Liver (tissue), 3 donors: ENCODE measurements around the gene MPPE1.

Experiments used
- JUND ChIP-seq, 2 donors: IDR thresholded peaks; 2 replicates each; pipeline ENCODE4 v1.6.1; 2016; ENCODE audit warnings: antibody characterized with exemption in 2 of 2
- TAF1 ChIP-seq: conservative IDR thresholded peaks from 2 replicates; pipeline ENCODE4 v1.6.1; 2016; ENCODE audit warnings: antibody characterized with exemption, mild to moderate bottlenecking
- TF ChIP-seq, protein P1 (sequence below): fragments of 150-350 bp; IDR thresholded peaks from 2 replicates; pipeline ENCODE4 v1.5.1; 2017; ENCODE audit warnings: improper control_type of control experiment, low read depth, low read length; ENCODE audit not compliant: missing input control
- donor health status: healthy.
- donor health status: healthy.

DNA sequence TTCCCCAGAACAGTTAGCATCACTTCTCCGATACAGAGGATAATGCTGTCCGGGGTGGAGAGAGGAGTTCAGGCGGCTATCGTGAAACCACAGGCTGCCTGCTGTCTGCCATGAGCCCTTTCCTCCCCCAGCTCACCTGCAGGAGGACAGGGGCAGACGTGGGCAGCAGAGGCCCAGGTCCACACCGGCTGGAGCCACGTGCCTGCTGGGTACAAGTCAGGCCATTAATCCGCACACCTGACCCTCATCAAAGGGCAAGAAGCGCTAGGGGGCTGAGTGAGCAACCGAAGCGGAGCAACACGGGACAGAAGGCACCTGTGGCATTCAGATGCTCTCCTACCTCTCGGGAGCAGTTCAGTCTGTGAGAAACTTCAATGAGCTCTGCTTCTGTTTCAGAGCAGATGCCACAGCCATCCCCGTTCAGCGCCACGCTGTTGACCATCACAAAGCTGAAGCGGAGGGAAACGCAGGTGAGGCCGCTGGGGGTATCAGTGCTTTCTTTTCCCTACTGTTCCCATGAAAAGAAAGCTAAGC lies 21.5 kb downstream of the MPPE1 start:
- TF ChIP-seq JUND (IDR thresholded peaks at IDR 0.05) (no peak), TAF1 (no peak)
- TF ChIP-seq, protein P1, sequence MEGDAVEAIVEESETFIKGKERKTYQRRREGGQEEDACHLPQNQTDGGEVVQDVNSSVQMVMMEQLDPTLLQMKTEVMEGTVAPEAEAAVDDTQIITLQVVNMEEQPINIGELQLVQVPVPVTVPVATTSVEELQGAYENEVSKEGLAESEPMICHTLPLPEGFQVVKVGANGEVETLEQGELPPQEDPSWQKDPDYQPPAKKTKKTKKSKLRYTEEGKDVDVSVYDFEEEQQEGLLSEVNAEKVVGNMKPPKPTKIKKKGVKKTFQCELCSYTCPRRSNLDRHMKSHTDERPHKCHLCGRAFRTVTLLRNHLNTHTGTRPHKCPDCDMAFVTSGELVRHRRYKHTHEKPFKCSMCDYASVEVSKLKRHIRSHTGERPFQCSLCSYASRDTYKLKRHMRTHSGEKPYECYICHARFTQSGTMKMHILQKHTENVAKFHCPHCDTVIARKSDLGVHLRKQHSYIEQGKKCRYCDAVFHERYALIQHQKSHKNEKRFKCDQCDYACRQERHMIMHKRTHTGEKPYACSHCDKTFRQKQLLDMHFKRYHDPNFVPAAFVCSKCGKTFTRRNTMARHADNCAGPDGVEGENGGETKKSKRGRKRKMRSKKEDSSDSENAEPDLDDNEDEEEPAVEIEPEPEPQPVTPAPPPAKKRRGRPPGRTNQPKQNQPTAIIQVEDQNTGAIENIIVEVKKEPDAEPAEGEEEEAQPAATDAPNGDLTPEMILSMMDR, result no peak
